Ishikawa (cell line): ENCODE results near the gene PBX4.

Experiments used
- CREB1 ChIP-seq: IDR thresholded peaks from 2 replicates; pipeline ENCODE4 v1.6.1; 2012; ENCODE audit warnings: low read depth
- EP300 ChIP-seq: IDR thresholded peaks from 2 replicates; pipeline ENCODE4 v1.6.1; 2012; ENCODE audit warnings: borderline replicate concordance
- TAF1 ChIP-seq: IDR thresholded peaks from 2 replicates; pipeline ENCODE4 v1.6.1; 2012; ENCODE audit warnings: low read depth, mild to moderate bottlenecking

GRCh38 chr19:19534556-19535265 is 83.8 kb downstream of the PBX4 start:
- TF ChIP-seq CREB1 (no peak), TAF1 (no peak), EP300 (no peak)
